GM12865 (cell line): Measurements from ENCODE around the gene NT5C2.

Source experiments
- DNase-seq: peaks from one replicate; pipeline ENCODE4 v3.0.0; 2010; ENCODE audit warnings: low read depth
- H3K4me3 ChIP-seq: 2 replicates; pipeline ENCODE4 v1.5.1; 2011; ENCODE audit warnings: mild to moderate bottlenecking, low read depth, low read length, control low read depth
- TF ChIP-seq, protein P1 (sequence below): IDR thresholded peaks from 2 replicates; pipeline ENCODE4 v1.5.1; 2011; ENCODE audit warnings: low read length, control low read depth, low read depth, inconsistent platforms; ENCODE audit not compliant: insufficient read depth; ENCODE audit errors: missing control alignments

Gene NT5C2

DNA sequence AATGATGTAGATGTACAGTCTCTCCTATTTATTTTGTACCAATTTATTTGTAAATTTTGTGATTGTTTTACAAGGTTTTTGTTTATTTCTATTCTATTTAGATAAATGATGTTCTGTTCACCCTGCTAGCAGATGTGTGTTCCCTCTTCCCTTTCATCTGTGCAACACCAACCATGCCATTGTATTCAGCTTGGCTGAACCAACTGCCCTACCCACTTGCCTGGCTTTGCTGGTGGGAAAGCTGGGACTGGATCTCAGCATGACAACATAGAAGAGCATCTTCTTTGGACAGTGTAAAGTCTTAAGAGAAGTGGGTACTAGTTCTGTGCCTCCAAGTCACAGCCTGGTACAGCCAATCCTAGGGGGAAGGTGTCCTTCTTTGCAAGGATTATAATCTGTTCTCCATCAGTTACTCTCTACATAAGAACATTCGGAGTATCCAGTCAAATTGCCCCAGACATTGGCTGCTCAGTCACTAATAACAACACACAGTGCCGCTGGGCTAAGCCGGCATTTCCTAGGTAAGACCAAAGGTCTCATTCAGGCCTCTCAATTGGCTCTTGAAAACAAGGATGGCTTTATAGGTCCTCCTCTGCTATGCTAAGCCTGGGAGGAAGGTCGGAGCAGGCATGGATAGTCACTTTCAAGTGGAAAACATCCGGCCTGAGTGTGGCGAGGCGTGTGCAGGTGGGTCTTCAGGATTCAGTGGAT, 109.7 kb downstream of the NT5C2 start:
- no peak overlapping the region for H3K4me3 ChIP-seq
- TF ChIP-seq, protein P1, sequence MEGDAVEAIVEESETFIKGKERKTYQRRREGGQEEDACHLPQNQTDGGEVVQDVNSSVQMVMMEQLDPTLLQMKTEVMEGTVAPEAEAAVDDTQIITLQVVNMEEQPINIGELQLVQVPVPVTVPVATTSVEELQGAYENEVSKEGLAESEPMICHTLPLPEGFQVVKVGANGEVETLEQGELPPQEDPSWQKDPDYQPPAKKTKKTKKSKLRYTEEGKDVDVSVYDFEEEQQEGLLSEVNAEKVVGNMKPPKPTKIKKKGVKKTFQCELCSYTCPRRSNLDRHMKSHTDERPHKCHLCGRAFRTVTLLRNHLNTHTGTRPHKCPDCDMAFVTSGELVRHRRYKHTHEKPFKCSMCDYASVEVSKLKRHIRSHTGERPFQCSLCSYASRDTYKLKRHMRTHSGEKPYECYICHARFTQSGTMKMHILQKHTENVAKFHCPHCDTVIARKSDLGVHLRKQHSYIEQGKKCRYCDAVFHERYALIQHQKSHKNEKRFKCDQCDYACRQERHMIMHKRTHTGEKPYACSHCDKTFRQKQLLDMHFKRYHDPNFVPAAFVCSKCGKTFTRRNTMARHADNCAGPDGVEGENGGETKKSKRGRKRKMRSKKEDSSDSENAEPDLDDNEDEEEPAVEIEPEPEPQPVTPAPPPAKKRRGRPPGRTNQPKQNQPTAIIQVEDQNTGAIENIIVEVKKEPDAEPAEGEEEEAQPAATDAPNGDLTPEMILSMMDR: no peak
- DNase-seq: no peak

DNA sequence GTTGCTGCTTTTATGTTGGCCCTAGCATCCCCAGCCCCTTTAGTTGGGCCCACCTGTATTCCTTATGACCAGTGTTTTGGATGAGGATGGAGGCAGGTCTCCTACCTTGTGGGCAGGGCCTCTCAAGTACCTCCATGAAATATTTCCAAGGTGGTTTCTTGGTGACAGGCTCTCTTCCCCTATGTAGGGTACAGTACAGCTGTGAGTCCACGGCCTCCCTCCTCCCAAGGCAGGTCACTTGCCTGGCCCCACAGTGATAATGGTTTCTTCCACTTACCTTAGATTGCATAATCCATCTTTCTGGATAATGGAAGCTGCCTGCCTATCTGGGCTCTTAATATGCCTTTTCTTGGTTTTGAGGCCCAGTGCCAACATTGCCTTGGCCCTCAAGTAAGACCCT, 110.4 kb downstream of the NT5C2 start:
- TF ChIP-seq, protein P1: no peak
- no peak overlapping the region for H3K4me3 ChIP-seq
- no peak for DNase-seq

DNA sequence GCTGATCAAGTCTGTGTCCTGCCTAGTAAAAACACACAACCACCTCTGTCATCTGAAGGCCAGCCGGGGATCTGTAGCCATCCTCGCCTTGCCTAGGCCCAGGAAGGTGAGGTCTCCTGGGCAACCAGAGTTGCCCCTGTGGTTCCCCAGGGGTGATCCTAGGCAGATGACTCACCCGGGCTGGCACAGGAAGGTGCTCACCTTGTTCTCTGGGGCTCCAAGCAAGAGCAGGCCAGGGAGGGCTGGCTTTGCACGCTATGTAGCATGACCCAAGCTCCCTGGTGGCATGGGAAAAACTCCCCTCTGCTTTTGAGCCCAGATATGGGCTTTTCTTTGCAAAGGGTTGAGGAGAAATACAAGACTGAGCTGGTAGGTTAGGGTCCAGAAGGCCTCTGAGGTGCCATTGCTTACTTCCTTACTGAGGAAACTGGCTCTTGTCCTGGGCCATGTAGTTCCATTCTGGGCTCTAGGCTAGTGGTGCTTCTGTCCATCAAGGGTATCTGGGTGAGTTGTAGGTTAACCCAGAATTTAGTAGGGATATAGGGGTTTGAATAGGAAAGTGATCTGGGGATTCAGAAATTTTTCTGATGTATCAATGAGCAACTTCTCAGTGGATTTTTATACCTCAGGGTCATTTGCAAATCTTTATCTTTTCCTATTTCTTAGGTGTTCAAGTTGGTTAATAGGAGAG, 112.0 kb downstream of the NT5C2 start:
- no peak for DNase-seq

DNA sequence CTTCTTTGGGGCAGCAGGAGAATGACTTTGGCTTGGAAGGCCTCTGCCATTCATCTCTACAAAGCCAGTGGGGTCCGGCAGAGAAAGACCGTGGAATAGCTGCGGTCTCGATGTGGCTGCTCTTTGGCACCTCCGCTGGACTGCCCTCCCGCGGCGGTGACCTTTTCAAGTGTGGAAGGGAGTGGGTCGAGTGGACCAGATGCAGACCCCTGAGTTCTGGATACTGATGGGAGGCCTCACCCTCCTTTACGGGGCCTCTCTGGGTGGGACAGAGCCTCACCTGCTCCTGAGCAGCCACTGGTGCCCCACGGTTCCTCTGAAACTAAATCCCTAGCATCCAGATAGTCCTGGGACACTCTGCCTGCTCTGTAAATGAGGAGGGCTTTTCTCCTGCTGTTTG, 113.1 kb downstream of the NT5C2 start:
- DNase-seq: no peak
- TF ChIP-seq, protein P1: no peak
- H3K4me3 ChIP-seq: no peak overlapping the region

More for the DNA sequence above, 112.0 kb downstream of the NT5C2 start:
- TF ChIP-seq, protein P1: no peak
- no peak overlapping the region for H3K4me3 ChIP-seq

DNA sequence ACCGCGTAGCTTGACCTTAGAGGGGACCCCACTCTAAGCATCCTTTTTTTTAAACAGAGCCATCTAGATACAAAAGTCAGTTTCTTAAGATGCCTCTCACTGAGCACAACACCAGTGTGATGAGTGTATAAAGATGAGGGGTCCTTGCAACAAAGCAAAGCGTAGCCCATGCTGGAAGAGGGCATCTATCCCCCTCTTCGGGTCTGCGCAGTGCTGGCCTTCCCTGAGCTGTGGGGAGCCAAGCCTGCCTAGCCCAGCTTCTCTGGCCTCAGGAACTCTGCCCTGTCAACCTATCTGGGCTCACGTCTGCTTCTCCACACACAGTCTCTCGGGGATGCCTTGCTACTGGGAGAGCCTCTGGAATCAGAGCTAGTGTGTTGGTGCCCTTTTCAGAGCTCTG, 114.0 kb downstream of the NT5C2 start:
- DNase-seq: no peak
- no peak overlapping the region for H3K4me3 ChIP-seq
- TF ChIP-seq, protein P1: no peak

DNA sequence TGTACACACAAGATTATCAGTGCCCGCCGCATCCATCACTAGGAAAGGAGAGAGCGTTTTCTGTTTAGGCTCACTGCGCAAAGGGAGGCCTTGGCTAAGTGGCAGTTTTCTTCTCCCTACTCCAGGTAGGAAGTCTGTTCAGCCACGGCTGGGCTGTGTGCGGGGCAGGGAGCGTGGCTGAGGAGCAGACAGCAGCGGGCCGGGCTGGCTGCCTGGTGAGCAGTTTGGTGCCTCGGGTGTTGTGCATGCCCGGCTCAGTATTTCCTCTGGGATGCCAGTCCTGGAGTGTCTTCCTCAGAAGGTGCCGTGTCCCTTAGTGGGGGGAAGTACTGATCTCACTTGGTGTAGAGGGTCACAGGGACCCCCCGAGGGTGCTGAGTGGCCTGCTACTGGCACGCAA, 114.4 kb downstream of the NT5C2 start:
- no peak for DNase-seq
- TF ChIP-seq, protein P1: no peak

DNA sequence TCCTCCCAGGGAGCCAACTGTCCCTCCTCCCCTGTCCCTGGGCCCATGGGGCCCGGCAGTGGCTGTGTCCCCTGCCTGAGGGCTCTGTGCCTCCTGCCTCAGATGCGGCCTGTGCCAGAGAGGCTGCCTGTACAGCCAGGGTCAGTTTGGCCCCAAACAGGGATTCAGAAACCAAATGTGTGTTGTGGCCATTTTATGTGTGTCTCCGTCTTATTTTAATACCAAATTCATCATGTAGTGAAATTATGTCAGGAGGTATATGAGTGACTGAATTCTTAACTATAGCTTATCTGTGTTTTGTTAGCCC, 114.8 kb downstream of the NT5C2 start:
- DNase-seq: no peak
- TF ChIP-seq, protein P1: no peak
- H3K4me3 ChIP-seq: no peak overlapping the region

More for the DNA sequence above, 114.4 kb downstream of the NT5C2 start:
- no peak overlapping the region for H3K4me3 ChIP-seq
